ENCODE data around the gene TNF.

GRCh38 chr6:31533455-31533841 is 41.9 kb upstream of the TNF start:
- TF ChIP-seq, protein P1, sequence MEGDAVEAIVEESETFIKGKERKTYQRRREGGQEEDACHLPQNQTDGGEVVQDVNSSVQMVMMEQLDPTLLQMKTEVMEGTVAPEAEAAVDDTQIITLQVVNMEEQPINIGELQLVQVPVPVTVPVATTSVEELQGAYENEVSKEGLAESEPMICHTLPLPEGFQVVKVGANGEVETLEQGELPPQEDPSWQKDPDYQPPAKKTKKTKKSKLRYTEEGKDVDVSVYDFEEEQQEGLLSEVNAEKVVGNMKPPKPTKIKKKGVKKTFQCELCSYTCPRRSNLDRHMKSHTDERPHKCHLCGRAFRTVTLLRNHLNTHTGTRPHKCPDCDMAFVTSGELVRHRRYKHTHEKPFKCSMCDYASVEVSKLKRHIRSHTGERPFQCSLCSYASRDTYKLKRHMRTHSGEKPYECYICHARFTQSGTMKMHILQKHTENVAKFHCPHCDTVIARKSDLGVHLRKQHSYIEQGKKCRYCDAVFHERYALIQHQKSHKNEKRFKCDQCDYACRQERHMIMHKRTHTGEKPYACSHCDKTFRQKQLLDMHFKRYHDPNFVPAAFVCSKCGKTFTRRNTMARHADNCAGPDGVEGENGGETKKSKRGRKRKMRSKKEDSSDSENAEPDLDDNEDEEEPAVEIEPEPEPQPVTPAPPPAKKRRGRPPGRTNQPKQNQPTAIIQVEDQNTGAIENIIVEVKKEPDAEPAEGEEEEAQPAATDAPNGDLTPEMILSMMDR (IDR thresholded peaks at IDR 0.05), result no peak
- no peak for TF ChIP-seq POLR2A (IDR thresholded peaks at IDR 0.05)
